ENCODE measurements around the gene SNX12.
A peak's percentile ranks its signal among the peaks of the same experiment; 100 is the strongest.

SNX12 gene

GRCh38 chrX:71068044-71068918, at the start of gene SNX12:
TSS of gene SNX12 (minus strand) at chrX:71068334. CDS start at chrX:71068306, 28 bp downstream.
- DNase-seq (ENCODE audit: low spot score), result peak; percentile 90

- DNase-seq (ENCODE audit: low spot score), result no peak
Observed at GRCh38 chrX:71117358-71117757, 49.2 kb upstream of the SNX12 start.

- peak; percentile 33 for DNase-seq (ENCODE audit: low spot score)
Observed at GRCh38 chrX:71111921-71112431, 43.8 kb upstream of the SNX12 start.

GRCh38 chrX:71111141-71111843, 43.2 kb upstream of the SNX12 start, which contains the start of gene IL2RG:
TSS of gene IL2RG (minus strand) at chrX:71111577. CDS start at chrX:71111539, 38 bp downstream.
- DNase-seq (ENCODE audit: low spot score), result peak; percentile 92

- DNase-seq (ENCODE audit: low spot score), result no peak
Observed at GRCh38 chrX:71109051-71109450, 40.9 kb upstream of the SNX12 start.

GRCh38 chrX:71107762-71108360, 39.7 kb upstream of the SNX12 start:
- DNase-seq (ENCODE audit: low spot score), result peak; percentile 57

GRCh38 chrX:71107245-71107644, 39.1 kb upstream of the SNX12 start:
- no peak for DNase-seq (ENCODE audit: low spot score)

GRCh38 chrX:71106427-71106826, 38.3 kb upstream of the SNX12 start, which contains the start of gene CXorf65:
TSS of gene CXorf65 (minus strand) at chrX:71106740. CDS start at chrX:71106556, 184 bp downstream.
- DNase-seq (ENCODE audit: low spot score), result peak; percentile 48

- DNase-seq (ENCODE audit: low spot score), result no peak
Observed at GRCh38 chrX:71105628-71106027, 37.5 kb upstream of the SNX12 start.

GRCh38 chrX:71103110-71103983, 35.2 kb upstream of the SNX12 start:
- DNase-seq (ENCODE audit: low spot score), result peak; percentile 65

GRCh38 chrX:71102292-71102691, 34.2 kb upstream of the SNX12 start:
- DNase-seq (ENCODE audit: low spot score), result no peak

- no peak for DNase-seq (ENCODE audit: low spot score)
Observed at GRCh38 chrX:71100581-71101505, 32.7 kb upstream of the SNX12 start.

- no peak for DNase-seq (ENCODE audit: low spot score)
Observed at GRCh38 chrX:71099736-71100135, 31.6 kb upstream of the SNX12 start.

GRCh38 chrX:71098951-71099506, 30.9 kb upstream of the SNX12 start:
- DNase-seq (ENCODE audit: low spot score), result no peak

- DNase-seq (ENCODE audit: low spot score), result peak; percentile 62
Observed at GRCh38 chrX:71098302-71098701, 30.2 kb upstream of the SNX12 start.

- no peak for DNase-seq (ENCODE audit: low spot score)
Observed at GRCh38 chrX:71096760-71097032, 28.6 kb upstream of the SNX12 start.

- DNase-seq (ENCODE audit: low spot score), result no peak
Observed at GRCh38 chrX:71095981-71096759, 28.0 kb upstream of the SNX12 start.

GRCh38 chrX:71095555-71095980, 27.4 kb upstream of the SNX12 start, which contains the start of gene FOXO4:
TSS of gene FOXO4 (plus strand) at chrX:71095851. CDS start at chrX:71096529, 678 bp downstream.
- DNase-seq (ENCODE audit: low spot score), result peak; percentile 90

GRCh38 chrX:71095033-71095432, 26.9 kb upstream of the SNX12 start:
- no peak for DNase-seq (ENCODE audit: low spot score)
